IMR-90 (cell line): ENCODE data around the gene HCRTR1.

Source experiments
- MXI1 ChIP-seq: IDR thresholded peaks from 2 replicates; pipeline ENCODE4 v1.6.1; 2012; ENCODE audit warnings: low read depth, mild to moderate bottlenecking, low read length, moderate library complexity, borderline replicate concordance
- POLR2A ChIP-seq: IDR thresholded peaks from 2 replicates; pipeline ENCODE4 v1.6.1; 2012; ENCODE audit warnings: mild to moderate bottlenecking, low read depth, low read length
- RCOR1 ChIP-seq: IDR thresholded peaks from 2 replicates; pipeline ENCODE4 v1.6.1; 2012; ENCODE audit warnings: mild to moderate bottlenecking, low read length, improper control_type of control experiment; ENCODE audit not compliant: insufficient replicate concordance
- SMC3 ChIP-seq: fragments of 150-350 bp; IDR thresholded peaks from 2 replicates; pipeline ENCODE4 v1.6.1; 2016; ENCODE audit warnings: low read depth, mild to moderate bottlenecking, antibody characterized with exemption, low read length, moderate library complexity
- TF ChIP-seq, protein P1 (sequence below): fragments of 150-350 bp; IDR thresholded peaks from 2 replicates; pipeline ENCODE4 v1.6.1; 2016; ENCODE audit warnings: low read depth, mild to moderate bottlenecking, low read length, moderate library complexity, borderline replicate concordance
- TF ChIP-seq, protein P2 (sequence below): conservative IDR thresholded peaks from 2 replicates; pipeline ENCODE4 v1.5.1; 2012; ENCODE audit warnings: mild to moderate bottlenecking, low read depth, low read length, improper control_type of control experiment

DNA sequence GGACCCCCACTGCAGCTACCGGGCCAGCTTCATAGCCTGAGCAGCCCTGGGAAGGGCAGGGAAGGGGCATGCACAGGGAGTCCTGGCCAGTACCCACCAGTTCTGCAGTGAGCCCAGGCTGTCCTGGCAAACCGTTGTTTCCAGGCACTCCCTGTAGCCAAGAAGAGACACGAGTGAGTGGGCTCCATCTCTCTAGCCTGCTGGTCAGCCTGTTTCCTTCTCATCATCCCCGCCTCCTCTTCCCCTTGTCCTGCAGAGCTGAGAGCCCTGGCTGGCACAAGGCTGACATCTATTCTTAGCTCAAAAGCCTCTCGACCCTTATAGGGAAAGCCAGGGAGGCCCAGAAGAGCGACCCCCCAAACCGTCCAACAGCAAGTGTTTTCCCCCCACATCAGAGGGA is 57.7 kb downstream of the HCRTR1 start:
- TF ChIP-seq POLR2A (no peak), RCOR1 (no peak), MXI1 (no peak), SMC3 (no peak)
- TF ChIP-seq, protein P1, sequence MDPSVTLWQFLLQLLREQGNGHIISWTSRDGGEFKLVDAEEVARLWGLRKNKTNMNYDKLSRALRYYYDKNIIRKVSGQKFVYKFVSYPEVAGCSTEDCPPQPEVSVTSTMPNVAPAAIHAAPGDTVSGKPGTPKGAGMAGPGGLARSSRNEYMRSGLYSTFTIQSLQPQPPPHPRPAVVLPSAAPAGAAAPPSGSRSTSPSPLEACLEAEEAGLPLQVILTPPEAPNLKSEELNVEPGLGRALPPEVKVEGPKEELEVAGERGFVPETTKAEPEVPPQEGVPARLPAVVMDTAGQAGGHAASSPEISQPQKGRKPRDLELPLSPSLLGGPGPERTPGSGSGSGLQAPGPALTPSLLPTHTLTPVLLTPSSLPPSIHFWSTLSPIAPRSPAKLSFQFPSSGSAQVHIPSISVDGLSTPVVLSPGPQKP, result no peak
- TF ChIP-seq, protein P2, sequence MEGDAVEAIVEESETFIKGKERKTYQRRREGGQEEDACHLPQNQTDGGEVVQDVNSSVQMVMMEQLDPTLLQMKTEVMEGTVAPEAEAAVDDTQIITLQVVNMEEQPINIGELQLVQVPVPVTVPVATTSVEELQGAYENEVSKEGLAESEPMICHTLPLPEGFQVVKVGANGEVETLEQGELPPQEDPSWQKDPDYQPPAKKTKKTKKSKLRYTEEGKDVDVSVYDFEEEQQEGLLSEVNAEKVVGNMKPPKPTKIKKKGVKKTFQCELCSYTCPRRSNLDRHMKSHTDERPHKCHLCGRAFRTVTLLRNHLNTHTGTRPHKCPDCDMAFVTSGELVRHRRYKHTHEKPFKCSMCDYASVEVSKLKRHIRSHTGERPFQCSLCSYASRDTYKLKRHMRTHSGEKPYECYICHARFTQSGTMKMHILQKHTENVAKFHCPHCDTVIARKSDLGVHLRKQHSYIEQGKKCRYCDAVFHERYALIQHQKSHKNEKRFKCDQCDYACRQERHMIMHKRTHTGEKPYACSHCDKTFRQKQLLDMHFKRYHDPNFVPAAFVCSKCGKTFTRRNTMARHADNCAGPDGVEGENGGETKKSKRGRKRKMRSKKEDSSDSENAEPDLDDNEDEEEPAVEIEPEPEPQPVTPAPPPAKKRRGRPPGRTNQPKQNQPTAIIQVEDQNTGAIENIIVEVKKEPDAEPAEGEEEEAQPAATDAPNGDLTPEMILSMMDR, result no peak
